Stimulated activated CD4-positive, alpha-beta T cell treated with anti-CD3 and anti-CD28 coated beads, Interleukin-12 subunit alpha, Interleukin-12 subunit beta, amount 100 ng/mL, for 48 hours (primary cell): ENCODE results near the gene ZNF37A.
"Not testable (repeated sequence)": the region's sequence is repeated elsewhere in the genome, so short reads cannot be mapped to it uniquely, and the experiment has no call there.

ENCODE experiments used
- DNase-seq, 3 donors: peaks; one replicate each; pipeline ENCODE4 v3.0.0-alpha.2; 2020; ENCODE audit warnings: low read depth in 2 of 3, low spot score in 1 of 3

ZNF37A gene

GRCh38 chr10:38094158-38094926, at the start of gene ZNF37A:
ZNF37A (plus strand) TSS chr10:38094337; CDS start chr10:38096618, 2,281 bp downstream.
- peak; percentile 81 to 88 (median 83) for DNase-seq

DNA sequence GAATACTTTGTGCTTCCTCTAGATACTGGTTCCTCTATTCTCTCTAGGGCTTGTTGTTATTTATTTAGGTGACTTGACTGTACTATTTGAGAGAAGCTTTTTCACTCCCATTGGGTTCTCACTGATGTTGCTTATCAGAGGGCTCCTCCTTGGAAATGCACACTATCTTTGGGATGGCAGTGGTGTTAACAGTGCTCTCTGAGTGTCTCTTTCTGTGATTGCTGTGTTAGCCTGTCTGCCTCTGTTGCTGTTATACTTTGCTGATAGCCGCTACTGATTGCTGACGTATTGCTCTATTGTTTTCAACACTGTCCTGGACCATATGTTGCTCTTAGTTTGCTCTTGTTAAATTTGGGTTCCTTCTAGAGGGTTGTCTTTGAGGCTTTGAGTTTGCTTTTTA, 49.0 kb upstream of the ZNF37A start:
- DNase-seq = no peak

DNA sequence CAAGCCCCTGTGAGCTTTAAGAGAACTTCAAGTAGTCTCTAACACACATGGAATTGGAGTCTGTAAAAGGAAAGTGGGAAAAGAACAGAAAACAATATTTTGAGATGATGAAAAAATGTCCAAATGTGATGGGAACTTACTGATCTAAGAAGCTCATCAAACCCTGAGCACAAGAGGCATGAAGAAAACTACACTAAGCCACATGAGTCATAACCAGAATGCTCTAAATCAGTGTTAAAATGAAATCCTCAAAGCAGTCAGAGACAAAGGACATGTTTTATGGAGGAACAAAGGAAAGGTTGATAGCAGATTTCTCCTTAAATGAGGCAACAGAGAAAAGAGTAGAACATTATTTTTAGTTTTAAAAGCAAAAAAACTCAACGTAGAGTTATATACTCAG, 46.5 kb upstream of the ZNF37A start:
- DNase-seq = no peak

DNA sequence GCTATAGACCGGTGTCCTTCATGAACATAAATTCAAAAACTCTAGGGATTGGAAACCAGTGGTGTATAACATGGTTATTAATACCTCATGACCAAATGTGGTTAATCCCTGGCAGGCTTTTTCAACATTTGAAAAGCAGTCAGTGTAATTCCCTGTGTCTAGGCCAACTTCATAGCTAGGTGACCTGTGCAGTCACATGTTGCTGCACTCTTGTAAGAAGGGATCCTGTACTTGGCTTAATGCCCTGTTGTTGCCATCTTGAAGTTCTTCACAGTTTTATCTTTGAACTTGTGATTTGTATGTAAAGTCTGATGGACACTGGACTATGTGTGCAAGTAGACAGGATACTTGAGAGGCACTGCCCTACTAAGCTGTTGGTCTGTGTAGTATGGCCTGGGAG, 43.9 kb upstream of the ZNF37A start:
- DNase-seq = no peak

GRCh38 chr10:38054361-38054797, 39.8 kb upstream of the ZNF37A start:
- DNase-seq = no peak

GRCh38 chr10:38055274-38055894, 38.8 kb upstream of the ZNF37A start:
- DNase-seq = not testable (repeated sequence)

DNA sequence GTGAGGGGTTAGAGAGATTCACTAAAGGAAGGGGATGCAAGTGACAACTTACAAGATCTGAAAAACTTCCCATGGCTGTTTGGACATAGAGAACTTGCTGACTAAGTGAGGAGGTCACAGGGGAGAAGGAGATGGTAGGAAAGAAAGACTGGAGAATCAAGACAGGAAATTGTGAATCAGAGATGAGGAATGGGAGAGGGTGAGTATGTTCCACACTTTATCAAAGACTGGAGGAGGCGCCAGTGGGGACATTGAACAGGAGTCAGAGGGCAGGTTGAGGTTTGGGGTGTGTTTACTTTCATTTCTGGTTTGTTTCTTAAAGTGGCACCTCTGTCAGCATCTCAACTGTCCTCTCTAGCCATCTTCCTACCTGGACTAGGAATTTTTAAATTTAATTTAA, 24.5 kb upstream of the ZNF37A start:
- DNase-seq = not testable (repeated sequence)

DNA sequence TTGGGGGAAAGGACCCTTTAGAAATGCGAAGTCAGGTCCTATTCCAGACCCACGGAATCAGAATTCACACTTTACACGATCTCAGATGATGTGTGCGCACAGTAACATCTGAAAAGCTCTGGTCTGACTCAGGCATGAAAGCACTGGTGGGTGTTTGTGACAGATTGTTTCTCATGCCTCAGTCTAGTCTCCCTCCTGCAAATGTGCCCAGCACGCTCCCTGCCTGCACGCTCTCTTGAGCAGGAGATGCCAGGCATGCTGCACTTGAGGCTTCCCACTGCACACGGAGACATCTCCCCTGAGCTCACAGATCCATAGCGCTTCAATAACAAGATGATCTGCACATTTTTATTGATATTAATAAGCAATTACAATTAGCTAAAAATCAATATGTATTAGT, 23.6 kb upstream of the ZNF37A start:
- DNase-seq = no peak

DNA sequence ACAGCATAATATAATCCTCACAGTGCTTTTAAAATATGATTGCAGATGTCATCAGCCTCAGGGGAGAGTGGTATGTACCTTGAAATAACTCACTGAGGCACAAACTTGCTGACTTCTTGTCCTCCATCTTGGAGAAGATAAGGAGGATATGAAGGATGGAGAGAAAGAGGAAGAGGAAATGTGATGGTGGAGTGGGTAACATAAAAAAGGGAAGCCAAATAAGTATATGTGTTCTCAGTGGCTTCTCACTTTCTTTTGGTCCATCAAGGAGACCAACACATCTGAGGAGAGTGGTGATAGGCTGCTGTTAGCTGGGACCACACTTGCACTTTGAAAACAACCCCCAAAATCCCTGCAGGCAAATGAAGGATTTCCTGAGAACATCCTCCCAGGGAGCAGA, 21.6 kb upstream of the ZNF37A start:
- DNase-seq = no peak

DNA sequence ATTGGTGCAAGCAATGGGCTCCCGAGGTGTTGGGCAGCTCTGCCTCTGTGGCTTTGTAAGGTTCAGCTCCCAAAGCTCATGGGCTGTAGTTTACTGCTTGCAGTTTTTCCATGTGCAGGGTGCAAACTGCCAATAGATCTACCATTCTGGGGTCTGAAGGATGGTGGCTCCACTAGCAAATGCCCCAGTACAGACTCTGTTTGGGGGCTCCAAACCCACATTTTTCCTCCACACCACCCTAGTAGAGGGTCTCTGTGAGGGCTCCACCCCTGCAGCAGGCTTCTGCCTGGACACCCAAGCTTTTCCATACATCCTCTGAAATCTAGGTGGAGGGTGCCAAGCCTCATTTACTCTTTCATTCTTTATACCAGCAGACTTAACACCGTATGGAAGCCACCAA, 17.4 kb upstream of the ZNF37A start:
- DNase-seq = no peak

- not testable (repeated sequence) for DNase-seq
These were observed 819 bp upstream of the ZNF37A start for GRCh38 chr10:38093318-38093717.

DNA sequence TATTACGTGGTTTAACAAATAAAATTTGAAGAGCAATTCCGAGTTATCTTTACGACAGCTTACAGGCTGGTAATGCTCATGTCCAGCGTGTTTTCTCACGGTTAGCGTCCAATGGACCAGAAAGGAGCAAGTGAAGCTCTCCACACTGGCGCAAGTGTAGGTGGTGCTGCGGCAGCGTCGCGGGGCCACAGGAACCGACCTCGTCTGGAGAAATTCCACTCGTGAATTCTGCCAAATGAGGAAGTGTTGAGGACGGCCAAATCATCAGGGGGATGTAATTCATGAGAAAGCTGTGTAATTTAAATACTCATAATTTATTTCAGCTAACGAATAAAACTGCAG, 350 bp upstream of the ZNF37A start:
- DNase-seq = no peak

GRCh38 chr10:38094927-38095574, 914 bp downstream of the ZNF37A start:
- no peak for DNase-seq

- no peak for DNase-seq
These were observed 8.7 kb downstream of the ZNF37A start for GRCh38 chr10:38102880-38103279.

DNA sequence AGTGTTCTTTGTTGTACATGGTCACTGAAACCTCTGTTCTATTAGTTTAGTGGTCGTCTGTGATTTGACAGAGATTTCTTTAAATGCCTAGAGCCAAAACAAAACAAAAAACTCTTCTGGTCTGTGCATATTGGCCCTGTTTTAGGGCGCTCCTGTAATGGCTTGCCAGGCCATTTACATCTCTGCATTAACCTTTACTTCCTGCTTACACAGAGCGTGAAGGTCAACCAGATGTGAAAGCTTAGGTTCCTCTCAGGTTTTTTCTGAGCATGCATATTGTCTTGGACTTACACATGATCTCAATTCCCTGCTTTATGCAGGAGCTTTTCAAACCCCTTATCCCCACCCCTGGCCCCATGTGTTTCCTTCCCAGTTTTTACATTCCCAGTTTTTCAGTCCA, 9.6 kb downstream of the ZNF37A start:
- DNase-seq = no peak

- no peak for DNase-seq
These were observed 18.0 kb downstream of the ZNF37A start for GRCh38 chr10:38112159-38112558.

DNA sequence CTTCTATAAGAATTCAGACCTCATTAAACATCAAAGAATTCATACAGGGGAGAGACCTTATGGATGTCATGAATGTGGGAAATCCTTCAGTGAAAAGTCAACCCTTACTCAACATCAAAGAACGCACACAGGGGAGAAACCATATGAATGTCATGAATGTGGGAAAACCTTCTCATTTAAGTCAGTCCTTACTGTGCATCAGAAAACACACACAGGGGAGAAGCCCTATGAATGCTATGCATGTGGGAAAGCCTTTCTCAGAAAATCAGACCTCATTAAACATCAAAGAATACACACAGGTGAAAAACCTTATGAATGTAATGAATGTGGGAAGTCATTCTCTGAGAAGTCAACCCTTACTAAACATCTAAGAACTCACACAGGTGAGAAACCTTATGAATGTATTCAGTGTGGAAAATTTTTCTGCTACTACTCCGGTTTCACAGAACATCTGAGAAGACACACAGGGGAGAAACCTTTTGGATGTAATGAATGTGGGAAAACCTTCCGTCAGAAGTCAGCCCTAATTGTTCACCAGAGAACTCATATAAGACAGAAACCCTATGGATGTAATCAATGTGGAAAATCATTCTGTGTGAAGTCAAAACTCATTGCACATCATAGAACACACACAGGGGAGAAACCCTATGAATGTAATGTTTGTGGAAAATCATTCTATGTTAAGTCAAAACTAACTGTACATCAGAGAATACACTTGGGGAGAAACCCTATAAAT, 24.1 kb downstream of the ZNF37A start:
- no peak for DNase-seq

GRCh38 chr10:38119038-38119437, 24.9 kb downstream of the ZNF37A start:
- DNase-seq = no peak

DNA sequence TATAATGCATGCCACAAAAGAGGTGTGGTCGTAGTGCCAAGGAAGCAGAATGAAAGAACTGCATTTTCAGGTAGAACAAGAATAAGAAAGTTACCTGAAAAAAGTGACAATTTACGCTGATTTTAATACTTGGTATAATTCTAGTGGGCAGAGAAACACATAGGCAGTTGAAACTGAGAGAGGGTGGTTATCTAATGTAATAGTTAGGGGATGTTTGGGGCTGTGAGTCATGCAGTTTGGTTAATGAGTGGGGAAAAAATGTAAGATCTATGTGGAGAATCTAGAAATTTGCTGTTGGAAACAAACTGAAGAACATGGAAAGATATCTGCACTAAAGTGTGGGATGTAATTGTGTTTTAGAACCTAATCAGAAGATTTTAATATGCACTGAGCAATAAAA, 33.7 kb downstream of the ZNF37A start:
- DNase-seq = no peak

- no peak for DNase-seq
These were observed 49.5 kb downstream of the ZNF37A start for GRCh38 chr10:38143587-38143986.

GRCh38 chr10:38146579-38147333, 52.6 kb downstream of the ZNF37A start:
- DNase-seq = no peak
